Measurements from ENCODE around the gene LCP2.
A peak's percentile ranks its signal among the peaks of the same experiment; 100 is the strongest.

Gene LCP2

DNA sequence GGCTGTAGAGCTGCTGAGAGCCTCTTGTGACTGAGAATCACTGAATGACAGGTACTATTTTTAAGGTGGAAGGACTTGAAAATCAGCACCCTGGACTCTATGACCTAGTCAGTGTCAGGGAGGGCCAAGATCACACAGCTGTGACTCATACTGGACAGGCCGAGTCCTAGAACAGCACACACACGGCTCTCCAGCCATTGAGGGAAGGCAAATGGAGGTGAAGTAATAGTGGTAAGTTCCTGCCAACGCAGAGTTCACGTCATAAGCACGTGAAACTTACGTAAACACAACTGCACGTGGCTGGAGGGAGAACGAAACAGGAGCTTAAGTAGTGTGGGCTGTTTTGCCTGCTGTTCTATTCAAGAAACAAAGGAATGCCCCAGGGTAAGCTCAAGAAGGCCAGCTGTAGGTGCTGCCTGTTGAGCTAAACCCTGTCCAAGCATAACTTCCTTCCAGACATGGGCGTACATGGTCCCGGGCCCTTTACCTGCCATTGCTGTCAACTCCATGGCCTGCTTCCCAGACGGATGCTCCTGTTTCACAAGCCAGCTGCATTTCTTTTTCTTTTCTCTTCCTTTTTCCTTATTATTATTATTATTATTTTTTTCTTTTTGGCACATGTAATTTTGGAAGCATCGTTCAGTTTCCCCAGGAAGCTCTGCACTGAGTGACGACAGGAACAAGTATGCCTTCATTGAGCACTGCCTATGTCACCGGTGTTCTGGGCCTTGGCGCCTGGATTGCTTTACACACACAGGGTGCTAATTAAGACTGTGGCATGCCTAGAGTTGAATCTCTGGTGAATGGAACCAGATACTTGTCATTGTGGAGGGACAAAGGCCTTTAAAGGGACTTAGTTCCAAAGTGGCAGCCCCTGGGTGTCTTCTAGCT is 10.2 kb upstream of the LCP2 start (continued):
- TF ChIP-seq, protein P1, sequence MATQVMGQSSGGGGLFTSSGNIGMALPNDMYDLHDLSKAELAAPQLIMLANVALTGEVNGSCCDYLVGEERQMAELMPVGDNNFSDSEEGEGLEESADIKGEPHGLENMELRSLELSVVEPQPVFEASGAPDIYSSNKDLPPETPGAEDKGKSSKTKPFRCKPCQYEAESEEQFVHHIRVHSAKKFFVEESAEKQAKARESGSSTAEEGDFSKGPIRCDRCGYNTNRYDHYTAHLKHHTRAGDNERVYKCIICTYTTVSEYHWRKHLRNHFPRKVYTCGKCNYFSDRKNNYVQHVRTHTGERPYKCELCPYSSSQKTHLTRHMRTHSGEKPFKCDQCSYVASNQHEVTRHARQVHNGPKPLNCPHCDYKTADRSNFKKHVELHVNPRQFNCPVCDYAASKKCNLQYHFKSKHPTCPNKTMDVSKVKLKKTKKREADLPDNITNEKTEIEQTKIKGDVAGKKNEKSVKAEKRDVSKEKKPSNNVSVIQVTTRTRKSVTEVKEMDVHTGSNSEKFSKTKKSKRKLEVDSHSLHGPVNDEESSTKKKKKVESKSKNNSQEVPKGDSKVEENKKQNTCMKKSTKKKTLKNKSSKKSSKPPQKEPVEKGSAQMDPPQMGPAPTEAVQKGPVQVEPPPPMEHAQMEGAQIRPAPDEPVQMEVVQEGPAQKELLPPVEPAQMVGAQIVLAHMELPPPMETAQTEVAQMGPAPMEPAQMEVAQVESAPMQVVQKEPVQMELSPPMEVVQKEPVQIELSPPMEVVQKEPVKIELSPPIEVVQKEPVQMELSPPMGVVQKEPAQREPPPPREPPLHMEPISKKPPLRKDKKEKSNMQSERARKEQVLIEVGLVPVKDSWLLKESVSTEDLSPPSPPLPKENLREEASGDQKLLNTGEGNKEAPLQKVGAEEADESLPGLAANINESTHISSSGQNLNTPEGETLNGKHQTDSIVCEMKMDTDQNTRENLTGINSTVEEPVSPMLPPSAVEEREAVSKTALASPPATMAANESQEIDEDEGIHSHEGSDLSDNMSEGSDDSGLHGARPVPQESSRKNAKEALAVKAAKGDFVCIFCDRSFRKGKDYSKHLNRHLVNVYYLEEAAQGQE (tag by site-specific recombination; IDR thresholded peaks at IDR 0.05): peak; percentile 44; the same call in 1 of the 2 replicates
- TF ChIP-seq ZNF221 (tag by site-specific recombination; IDR thresholded peaks at IDR 0.05; ENCODE audit: borderline replicate concordance) (no peak), ZNF19 (tag by site-specific recombination; IDR thresholded peaks at IDR 0.05; ENCODE audit: low read depth) (no peak), PRDM1 (tag by site-specific recombination; IDR thresholded peaks at IDR 0.05) (no peak), ZNF621 (tag by site-specific recombination; IDR thresholded peaks at IDR 0.05) (no peak), ZNF830 (tag by site-specific recombination; IDR thresholded peaks at IDR 0.05; ENCODE audit: low read depth) (no peak), KLF9 (tag by site-specific recombination; IDR thresholded peaks at IDR 0.05; ENCODE audit: low read depth) (no peak), SCRT2 (tag by site-specific recombination; IDR thresholded peaks at IDR 0.05) (peak; percentile 40), IKZF3 (tag by site-specific recombination; IDR thresholded peaks at IDR 0.05) (no peak), ZNF600 (tag by site-specific recombination; IDR thresholded peaks at IDR 0.05) (no peak), HOXA7 (CRISPR knock-in tag; IDR thresholded peaks at IDR 0.05; ENCODE audit: borderline replicate concordance) (no peak), ZNF510 (tag by site-specific recombination; IDR thresholded peaks at IDR 0.05; ENCODE audit: insufficient replicate concordance) (no peak)
- TF ChIP-seq, protein P2, sequence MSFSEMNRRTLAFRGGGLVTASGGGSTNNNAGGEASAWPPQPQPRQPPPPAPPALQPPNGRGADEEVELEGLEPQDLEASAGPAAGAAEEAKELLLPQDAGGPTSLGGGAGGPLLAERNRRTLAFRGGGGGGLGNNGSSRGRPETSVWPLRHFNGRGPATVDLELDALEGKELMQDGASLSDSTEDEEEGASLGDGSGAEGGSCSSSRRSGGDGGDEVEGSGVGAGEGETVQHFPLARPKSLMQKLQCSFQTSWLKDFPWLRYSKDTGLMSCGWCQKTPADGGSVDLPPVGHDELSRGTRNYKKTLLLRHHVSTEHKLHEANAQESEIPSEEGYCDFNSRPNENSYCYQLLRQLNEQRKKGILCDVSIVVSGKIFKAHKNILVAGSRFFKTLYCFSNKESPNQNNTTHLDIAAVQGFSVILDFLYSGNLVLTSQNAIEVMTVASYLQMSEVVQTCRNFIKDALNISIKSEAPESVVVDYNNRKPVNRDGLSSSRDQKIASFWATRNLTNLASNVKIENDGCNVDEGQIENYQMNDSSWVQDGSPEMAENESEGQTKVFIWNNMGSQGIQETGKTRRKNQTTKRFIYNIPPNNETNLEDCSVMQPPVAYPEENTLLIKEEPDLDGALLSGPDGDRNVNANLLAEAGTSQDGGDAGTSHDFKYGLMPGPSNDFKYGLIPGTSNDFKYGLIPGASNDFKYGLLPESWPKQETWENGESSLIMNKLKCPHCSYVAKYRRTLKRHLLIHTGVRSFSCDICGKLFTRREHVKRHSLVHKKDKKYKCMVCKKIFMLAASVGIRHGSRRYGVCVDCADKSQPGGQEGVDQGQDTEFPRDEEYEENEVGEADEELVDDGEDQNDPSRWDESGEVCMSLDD (tag by site-specific recombination; IDR thresholded peaks at IDR 0.05): no peak
- TF ChIP-seq, protein P3, sequence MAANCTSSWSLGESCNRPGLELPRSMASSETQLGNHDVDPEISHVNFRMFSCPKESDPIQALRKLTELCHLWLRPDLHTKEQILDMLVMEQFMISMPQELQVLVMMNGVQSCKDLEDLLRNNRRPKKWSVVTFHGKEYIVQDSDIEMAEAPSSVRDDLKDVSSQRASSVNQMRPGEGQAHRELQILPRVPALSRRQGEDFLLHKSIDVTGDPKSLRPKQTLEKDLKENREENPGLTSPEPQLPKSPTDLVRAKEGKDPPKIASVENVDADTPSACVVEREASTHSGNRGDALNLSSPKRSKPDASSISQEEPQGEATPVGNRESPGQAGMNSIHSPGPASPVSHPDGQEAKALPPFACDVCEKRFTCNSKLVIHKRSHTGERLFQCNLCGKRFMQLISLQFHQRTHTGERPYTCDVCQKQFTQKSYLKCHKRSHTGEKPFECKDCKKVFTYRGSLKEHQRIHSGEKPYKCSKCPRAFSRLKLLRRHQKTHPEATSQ (tag by site-specific recombination; IDR thresholded peaks at IDR 0.05): no peak
- TF ChIP-seq, protein P4, sequence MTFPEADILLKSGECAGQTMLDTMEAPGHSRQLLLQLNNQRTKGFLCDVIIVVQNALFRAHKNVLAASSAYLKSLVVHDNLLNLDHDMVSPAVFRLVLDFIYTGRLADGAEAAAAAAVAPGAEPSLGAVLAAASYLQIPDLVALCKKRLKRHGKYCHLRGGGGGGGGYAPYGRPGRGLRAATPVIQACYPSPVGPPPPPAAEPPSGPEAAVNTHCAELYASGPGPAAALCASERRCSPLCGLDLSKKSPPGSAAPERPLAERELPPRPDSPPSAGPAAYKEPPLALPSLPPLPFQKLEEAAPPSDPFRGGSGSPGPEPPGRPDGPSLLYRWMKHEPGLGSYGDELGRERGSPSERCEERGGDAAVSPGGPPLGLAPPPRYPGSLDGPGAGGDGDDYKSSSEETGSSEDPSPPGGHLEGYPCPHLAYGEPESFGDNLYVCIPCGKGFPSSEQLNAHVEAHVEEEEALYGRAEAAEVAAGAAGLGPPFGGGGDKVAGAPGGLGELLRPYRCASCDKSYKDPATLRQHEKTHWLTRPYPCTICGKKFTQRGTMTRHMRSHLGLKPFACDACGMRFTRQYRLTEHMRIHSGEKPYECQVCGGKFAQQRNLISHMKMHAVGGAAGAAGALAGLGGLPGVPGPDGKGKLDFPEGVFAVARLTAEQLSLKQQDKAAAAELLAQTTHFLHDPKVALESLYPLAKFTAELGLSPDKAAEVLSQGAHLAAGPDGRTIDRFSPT (tag by site-specific recombination; IDR thresholded peaks at IDR 0.05): no peak
- TF ChIP-seq, protein P5, sequence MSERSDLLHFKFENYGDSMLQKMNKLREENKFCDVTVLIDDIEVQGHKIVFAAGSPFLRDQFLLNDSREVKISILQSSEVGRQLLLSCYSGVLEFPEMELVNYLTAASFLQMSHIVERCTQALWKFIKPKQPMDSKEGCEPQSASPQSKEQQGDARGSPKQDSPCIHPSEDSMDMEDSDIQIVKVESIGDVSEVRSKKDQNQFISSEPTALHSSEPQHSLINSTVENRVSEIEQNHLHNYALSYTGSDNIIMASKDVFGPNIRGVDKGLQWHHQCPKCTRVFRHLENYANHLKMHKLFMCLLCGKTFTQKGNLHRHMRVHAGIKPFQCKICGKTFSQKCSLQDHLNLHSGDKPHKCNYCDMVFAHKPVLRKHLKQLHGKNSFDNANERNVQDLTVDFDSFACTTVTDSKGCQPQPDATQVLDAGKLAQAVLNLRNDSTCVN (tag by site-specific recombination; optimal IDR thresholded peaks at IDR 0.05): no peak
